Stimulated activated CD4-positive, alpha-beta T cell treated with anti-CD3 and anti-CD28 coated beads, Interleukin-15, amount 100 ng/mL, for 48 hours (primary cell): ENCODE measurements around the gene FOXL3.

Experiments used
- DNase-seq, 2 donors: peaks; one replicate each; pipeline ENCODE4 v3.0.0-alpha.2; 2020; ENCODE audit warnings: low read depth in 2 of 2

Gene FOXL3

DNA sequence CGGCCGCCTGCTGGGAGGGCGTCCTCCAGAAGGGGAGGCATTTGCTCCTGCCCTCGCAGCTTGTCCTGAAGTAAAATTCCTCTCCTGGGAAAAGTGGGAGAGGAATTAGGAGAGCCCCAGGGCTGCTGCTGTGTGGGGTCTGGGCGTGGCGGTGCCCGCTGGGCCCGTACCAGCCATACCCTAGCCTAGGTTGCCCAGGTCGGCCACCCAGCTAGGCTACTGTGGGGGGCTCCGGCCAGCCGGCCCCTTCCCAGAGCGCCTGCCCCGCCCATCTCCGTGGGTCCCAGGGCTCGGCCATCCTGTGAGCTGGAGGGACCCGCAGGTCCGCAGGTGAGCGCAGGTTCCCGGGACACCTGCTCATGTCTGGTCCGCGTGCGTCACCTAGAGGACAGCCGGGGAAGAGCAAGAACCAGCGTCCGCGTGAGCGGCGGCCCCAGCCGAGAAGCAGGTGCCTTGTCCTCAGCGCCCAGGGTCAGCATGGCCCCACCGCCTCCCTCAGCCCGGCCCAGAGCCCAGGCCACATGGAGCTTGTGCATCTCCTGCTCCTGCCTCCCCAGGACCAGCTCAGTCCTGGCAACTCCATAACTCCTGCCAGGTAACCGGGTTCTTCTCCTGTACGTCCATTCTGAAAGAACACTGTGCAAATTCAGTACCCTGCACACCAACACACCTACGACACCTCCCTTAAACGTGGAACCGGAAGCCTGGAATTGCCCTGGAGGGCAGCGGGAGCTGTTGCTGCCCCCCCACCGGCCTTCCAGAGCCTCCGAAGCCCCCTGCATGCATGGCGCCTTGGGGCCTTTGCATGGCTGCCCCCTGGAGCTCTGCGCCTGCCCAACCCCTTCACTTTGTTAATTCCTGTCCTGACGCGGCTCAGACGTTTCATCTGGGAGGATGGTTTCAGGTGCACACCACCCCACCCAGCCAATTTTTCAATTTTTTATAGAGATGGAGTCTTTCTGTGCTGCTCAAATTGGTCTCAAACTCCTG lies 22.8 kb upstream of the FOXL3 start:
- DNase-seq: no peak

DNA sequence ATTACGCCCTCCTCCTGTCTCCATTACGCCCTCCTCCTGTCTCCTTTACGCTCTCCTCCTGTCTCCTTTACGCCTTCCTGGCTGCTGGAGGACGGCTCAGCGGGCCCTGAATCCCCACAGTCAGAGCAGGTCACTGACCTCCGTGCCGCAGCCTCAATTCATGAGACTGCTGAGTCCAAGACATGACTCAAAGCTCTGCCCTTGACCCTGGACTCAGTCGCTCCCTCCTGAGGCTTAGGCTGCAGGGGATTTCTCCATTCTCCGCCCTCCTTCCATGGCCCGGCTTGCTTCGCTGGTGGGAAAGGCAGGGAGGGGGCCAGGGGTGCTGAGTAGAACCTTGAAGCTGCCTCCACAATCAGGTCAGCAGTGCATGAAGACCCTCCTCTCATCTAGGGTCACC lies 21.0 kb upstream of the FOXL3 start:
- no peak for DNase-seq

DNA sequence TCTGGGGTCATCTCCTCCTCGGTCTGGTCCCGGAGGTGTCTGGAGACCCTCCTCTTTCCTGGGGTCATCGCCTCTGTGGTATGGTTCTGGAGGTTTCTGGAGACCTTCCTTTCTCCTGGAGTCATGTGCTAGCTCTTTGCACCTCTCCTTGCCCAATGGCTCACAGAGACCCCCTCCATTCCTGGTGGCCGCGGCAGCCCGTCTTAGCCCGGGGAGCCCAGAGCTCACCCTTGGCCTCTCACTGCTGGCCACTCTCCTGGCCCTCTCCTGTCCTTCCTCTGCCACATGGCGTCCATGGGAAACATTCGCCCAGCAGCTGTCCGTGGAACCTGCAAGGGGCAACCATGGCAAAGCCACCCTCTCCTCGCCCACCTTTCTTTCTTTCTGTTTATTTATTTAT lies 20.2 kb upstream of the FOXL3 start:
- no peak for DNase-seq

DNA sequence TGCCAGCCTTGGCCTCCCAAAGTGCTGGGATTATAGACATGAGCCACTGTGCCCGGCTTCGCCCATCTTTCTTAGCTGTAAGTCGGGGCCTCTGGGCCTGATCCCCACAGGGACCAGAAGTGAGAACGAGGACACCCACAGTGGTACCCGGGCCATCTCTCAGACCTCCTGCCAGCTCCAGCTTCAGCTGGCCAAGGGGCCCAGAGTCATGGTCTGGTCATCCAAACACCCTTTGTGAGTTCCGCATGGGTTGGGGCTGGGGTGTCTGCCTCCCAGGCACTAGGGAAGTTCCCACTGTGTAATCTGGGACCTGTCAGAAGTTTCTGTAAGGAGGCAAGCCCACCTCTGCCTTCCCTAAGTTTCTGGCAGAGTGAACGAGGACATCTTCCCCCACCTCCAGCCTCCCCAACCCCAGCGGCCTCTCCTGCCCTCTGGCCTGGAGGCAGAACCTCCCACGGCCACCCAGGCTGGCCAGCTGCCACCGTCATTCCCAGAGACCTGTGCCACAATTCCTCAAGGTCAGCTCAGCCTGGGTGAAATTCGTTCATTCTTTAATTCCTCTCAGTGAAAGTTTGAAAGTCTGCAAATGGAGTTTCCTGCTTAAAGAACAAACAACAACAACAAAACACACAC lies 19.5 kb upstream of the FOXL3 start:
- no peak for DNase-seq

DNA sequence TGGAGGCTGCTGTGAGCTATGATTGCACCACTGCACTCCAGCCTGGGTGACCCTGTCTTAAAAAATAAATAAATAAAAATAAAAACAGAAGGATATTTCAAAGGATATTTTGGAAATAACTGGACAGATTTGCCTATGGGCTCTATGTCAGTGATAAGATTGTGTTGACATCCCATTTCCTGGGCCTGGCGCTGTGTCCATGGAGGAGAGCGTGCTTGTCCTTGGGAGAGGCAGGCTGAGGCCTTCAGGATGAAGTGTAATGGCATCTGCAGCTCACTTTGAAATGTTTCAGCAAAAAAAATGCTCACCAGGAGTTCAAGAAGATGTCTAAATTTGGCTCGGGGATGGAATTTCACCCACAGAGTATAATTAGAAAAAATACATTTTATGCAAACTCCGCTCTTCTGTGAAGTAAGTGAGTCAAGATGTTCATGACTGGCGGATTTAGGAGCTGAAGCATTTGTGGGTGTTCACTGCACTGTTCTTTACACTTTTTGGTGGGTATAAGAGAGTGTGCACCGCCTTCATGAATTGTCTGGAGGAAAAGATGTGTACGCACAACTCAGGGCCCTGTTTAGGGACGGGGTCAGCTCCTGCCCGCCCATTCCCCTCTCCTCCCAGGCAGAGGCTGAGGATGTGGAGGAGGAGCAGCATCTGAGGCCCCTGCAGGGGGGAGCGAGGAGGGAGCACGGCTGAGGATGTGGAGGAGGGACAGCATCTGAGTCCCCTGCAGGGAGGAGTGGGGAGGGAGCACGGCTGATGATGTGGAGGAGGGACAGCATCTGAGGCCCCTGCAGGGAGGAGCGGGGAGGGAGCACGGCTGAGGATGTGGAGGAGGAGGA lies 18.5 kb upstream of the FOXL3 start:
- DNase-seq: no peak

DNA sequence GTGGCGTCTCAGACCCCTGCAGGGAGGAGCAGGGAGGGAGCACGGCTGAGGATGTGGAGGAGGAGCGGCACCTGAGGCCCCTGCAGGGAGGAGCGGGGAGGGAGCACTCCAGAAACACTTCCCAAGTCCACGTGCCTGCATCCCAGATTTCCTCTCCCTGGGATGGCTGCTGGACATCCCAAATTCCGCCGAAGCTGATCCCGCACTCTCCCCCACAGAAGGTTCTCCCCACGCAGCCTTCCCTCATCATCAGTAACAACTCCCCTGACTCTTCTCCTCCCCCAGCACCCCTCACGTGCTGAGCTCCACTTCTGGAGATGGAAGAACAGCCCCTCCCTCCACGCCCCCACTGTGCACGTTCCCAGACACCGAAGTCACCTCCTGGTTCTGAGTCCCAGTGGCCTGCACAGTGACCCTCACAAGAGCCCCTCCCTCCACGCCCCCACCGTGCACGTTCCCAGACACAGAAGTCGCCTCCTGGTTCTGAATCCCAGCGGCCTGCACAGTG lies 17.8 kb upstream of the FOXL3 start:
- no peak for DNase-seq

DNA sequence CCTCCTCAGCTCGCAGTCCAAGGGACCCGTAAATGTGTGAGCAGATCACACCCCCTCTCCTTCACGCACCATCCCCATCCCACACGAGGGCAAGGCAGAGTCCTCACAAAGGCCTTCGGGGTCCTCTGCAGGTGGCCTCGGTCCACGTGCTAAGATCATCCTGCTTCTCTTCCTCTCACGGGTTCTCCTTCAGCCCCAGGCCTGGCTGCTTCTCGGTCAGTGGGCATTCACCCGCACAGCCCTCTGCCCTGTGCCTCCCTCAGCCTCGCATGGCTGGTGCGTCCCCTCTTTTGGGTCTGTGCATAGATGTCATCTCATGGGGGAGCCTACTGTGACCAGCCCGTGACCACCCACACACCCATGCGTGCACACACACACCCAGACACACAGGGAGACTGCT lies 17.3 kb upstream of the FOXL3 start:
- no peak for DNase-seq

DNA sequence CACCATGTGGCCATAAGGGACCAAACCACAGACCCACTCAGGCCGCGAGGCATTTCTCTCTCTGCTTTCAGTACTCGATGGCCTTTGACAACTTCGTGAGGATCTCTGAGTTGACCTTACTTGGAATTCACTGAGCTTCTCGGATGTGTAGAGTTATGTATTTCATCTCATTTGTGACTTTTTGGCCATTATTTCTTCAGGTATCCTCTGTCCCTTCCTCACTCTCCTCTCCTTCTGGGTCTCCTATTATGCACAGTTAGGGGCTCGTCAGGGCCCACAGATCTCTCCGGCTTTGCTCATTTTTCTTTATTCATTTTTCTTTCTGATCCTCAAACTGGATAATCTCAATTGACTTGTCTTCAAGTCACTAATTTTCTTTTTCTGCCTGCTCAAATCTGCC lies 16.6 kb upstream of the FOXL3 start:
- DNase-seq: no peak

DNA sequence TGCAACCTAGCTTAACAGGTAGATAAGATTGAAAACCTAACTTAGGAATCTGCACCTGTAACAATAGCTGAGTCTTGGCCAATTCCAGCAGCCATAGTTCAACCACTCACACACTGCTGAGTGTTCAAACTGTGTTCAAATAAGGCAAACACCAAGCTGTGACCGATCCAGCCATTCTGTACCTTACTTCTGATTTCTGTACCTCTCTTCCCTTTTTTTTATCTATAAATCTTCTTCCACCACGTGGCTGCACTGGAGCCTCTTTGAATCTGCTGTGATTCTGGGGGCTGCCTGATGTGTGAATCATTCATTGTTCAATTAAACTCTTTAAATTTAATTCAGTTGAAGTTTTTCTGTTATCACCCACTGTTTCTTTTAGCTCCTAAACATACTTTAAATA lies 15.7 kb upstream of the FOXL3 start:
- no peak for DNase-seq

DNA sequence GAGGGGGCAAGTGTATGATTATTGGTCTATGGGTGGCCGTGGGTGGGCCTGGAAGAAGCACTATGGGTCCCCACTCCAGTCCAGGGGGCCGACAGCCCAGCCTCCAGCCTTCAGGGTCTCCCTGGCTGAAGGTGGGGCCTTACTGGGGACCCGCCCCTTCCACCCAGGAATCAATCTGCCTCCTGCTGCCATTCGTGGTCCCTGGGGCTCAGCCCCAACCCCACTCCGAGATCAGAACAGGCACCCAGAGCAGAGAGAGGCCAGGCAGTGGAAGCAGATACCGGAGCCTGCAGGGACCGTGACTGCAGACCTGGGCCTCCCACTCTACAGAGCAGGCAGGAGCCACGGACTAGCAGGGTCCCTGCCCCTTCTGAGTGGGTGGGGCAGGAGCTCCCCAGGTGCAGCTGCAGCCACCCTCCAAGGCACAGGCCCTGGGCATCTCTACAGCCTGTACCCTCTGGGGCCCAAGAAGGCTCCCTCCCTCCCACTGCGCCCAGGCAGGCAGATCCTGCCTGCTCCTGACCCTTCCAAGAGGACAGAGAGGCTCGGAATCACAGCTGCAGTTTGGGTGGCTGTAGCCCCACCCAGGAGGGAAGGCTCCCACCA lies 13.6 kb upstream of the FOXL3 start:
- no peak for DNase-seq

DNA sequence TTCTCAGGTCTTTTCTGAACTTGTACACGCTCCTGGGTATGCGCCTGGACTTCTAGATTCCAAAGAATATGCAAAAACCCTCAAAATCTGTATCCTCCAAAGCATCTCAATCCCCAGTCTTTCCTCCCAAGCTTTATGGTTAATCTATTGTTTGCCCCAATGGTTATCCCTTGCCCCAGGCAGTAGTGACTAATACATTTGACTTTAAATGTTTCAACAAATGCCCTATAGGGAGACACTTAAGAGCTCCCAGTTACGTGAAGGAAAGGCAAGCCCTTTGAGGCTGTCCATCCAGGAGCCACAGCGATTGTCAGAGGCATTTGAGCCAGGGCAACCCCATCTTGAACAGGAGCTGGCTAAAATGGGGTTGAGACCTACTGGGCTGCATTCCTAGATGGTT lies 12.7 kb upstream of the FOXL3 start:
- DNase-seq: no peak

DNA sequence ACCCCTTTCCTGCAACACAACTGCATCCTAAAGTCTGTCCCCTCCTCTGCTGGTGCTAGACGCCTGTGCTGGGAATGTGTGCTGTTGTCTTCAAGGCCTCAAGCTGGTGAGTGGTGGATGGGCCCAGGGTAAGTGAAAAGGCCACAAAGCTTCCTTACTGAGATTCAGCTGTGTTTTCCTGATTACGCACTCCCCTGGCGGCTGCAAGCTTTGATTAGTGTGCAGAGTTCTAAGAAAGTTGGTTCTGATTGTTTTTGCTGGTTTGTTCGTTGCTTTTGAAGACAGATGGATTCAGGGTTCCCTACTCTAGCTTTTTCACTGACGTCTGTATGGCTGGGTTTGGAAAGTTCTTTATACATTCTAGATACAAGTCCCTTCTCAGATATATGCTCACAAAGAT lies 11.9 kb upstream of the FOXL3 start:
- DNase-seq: no peak

DNA sequence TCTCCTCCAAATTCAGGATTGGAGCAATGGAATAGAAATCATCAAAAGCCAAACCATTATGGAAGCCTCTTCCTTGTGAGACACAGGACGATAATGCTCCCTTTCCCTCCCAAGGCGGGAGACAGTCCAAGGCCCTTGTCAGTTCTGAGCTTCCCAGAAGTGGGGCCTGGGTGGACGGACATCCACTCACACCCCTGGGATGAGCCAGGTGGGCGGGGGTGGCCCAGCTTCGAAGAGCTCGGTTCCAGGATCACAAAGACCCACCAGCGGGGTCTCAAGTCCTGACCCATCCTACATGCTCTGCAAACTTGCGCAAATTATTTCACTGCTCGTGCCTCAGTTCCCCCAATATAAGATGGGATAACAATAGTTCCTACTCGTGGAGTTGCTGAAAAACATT lies 10.1 kb upstream of the FOXL3 start:
- no peak for DNase-seq

DNA sequence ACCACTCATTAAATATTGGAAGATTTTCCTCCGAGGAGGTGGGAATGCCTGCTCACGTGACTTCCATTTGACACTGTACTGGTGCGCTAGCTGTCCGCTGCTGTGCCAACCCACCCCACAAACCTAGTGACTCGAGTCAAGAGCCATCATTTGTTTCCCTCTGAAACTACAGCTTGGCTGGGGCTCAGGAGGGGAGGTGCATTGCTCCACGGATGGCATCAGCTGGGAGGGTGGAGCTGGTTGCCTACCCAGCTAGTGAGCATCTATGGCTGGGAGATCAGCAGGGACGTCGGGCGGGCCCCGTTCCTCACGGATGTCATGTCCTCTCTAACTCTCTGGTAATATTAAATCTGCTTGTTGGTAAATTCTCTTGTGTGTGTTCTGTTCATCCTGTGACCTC lies 9.5 kb upstream of the FOXL3 start:
- no peak for DNase-seq

DNA sequence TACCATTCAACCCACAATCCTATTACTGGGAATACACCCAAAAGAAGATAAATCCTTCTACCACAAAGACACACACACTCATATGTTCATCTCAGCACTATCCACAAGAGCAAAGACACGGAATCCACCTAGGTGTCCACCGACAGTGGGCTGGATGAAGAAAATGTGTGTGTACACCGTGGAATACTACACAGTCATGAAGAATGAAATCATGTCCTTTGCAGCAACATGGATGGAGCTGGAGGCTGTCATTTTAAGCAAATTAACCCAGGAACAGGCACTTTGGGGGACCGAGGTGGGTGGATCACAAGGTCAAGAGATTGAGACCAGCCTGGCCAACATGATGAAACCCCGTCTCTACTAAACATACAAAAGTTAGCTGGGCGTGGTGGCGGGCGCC lies 8.3 kb upstream of the FOXL3 start:
- no peak for DNase-seq

DNA sequence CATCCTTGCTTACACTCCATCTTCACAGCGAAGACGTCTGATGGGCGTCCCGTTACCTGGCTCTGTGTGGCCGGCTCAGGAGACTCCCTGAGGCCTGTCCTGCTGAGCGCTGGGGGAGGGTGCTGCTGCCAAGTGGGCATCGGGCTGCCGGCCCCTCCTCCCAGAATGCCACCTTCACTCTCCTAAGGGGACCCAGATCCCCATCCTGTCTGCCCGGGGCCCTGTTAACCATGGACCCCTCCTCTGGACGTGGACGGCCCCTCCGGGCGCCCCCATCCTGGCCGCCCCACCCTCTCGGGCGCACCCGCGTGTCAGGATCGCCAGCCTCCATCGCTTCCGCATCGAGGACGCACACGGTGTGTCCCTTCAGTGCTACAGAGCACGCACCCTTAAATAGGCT lies 7.3 kb upstream of the FOXL3 start:
- DNase-seq: no peak

DNA sequence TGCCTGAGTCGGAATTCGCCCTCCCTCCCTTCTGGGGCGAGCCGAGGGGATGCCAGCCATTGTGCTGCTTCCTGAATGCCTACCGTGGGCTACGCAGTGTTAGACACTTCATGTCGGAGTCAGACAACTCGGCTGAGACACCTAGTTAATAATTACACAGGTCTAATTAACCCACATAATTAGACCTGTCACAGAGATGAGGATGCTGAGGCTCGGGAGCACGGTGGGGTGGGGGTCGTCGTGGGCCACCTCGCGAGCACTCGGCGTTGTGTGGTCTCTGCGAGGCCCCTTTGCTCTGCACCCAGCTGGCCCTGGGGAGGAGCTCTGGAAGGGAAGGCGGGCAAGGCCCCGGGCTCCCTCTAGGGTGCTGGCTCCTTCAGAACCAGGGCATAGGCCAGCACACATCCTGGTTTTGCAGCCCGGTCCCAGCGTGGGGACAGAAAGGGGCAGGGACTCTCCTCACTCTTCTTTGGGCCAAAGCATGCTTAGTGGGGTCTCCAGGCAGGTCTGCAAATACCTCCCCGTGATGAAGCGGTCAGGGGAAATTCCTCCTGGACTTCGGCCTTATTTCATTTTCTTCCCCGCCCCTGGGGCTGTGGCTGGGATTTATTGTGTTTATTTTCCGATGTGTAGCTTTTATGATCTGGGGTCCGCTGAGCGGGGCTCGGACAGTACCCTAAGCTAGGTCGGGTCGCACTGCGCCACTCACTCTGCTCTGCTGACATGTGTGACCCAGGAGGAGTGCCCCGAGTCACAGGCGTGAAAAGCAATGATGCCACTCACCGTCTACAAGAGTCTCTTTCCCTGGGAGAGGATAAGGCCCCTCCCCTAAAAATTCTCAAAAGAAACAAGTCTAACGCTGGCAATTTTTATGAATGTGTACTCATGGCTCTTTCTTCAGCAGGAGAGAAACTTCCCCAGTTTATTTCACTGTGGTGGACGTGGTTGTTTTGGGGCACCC lies 4.9 kb upstream of the FOXL3 start:
- DNase-seq: no peak

DNA sequence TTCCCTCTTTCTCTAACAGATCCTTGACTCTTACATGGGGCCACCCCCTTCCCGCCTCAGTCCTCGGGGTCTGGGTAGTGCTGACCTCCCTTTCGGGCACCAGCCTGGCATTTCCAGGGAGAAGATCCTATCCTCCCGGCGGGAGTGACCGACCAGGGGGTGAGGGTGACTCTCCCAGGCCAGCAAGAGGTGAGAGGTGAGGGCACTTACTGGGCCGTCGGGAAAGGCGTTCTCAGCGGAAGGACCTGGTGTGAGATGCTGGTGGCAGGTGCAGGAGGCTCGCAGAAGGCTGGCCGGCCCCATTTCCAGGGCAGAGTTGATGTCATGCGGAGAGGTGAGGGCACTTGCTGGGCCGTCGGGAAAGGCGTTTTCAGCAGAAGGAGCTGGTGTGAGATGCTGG lies 4.2 kb upstream of the FOXL3 start:
- DNase-seq: no peak

DNA sequence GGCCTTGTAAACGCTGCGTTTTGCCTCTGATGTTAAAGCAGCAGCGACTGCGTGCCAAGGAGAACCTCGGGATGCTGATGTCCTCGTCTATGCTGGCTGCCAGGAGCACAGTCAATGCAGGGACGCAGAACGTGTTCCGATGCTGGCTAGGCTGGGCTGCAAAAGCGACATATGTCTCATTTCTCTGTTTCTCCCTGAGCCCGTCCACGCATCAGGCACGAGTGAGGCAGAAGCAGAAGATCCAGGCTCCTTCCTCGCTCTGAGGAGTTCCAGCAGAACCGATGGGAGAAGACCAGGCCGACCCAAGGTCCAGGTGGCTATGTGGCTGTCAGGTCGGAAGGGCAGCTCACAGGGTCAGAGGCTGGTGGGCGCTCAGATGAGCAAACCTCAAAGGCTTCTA lies 3.7 kb upstream of the FOXL3 start:
- DNase-seq: no peak

DNA sequence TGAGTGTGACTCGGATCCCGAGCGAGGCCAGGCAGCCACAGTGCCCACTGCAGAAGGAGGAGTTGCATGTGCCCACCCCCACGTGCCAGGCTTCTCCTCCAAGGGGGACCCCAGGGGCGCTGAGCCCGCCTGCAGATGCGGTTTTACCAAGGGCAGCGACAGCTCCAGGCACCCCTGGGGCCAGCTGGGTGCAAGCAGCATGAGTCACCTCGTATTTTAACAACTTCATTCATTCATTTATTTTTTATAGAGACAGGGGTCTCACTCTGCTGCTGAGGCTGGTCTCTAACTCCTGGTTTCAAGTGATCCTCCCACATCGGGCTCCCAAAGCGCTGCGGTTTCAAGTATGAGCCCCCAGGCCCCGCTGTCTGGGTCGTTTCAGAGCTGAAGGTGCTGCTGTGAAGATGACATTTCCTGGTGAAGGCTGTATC lies 1.3 kb upstream of the FOXL3 start:
- DNase-seq: no peak
